ENCODE data around the gene GUK1. TPM values are rescaled to one million over a fixed set of nuclear protein-coding genes. Genes with fewer than 3 reads are reported as not detected.

Gene GUK1
- total and polyA plus RNA-seq, 2 experiments from 2014 or later = 87.5 to 121 TPM

DNA sequence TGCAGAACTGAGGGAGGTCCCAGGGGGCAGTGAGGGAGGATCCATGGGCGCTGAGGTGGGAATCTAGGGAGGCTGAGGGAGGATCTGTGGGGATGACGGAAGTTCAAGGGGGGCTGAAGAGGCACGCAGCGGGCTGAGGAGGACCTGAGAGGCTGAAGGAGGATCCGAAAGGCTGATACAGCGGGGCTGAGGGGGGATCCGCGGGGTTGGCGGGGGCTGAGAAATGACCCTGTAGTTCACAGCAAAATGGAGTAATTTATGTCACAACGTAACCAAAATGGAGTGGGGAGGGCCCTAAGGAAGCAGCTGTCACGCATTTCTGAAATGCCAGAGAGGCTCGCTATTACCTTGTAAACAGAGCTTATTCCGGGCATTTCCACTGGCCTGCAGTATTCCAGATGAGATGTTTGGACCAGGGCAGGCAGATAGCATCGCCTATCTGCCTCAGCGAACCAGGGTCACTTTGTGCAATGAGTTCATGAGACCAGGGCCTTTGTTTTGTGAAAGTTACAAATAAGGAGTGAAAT is 30.1 kb upstream of the GUK1 start:
- Histone ChIP-seq H3F3A (replicated peaks; ENCODE audit: low read depth) (no peaks in the 10 kb centered on the region), H3K27me3 (ENCODE audit: insufficient read depth) (peaks cover 10% of the 10 kb centered on the region; the same call in 1 of the 2 replicates), H3K4me3 (peak overlapping the region; percentile 97), H3K4me2 (peak overlapping the region; percentile 76), H3K9me2 (ENCODE audit: insufficient read depth) (0 out of 2 replicates have a peak, but pooled peaks cover 3% of the 10 kb centered on the region), H2AFZ (peak overlapping the region; percentile 95), H3K36me3 (ENCODE audit: insufficient read depth) (no peaks in the 10 kb centered on the region), H4K20me1 (replicated peaks; ENCODE audit: insufficient read depth) (no peaks in the 10 kb centered on the region; the same call in 1 of the 2 replicates), H3K27ac (ENCODE audit: low read depth) (no peak overlapping the region), H3K4me1 (ENCODE audit: insufficient read depth) (peaks cover 4% of the 10 kb centered on the region; the same call in 1 of the 2 replicates), H3K79me2 (replicated peaks; ENCODE audit: insufficient read depth) (peaks cover 8% of the 10 kb centered on the region)
- peak; percentile 60 for DNase-seq (ENCODE audit: low spot score)
- Mint-ChIP-seq H3K27ac (no peak overlapping the region), H3K36me3 (ENCODE audit: low read depth) (peaks cover 8% of the 10 kb centered on the region; the same call in 2 of the 3 replicates), H3K9me3 (peaks cover 2% of the 10 kb centered on the region; the same call in 2 of the 3 replicates), H3K4me1 (peaks cover 12% of the 10 kb centered on the region), H3K4me3 (peak overlapping the region; percentile 93), H3K27me3 (ENCODE audit: insufficient read depth, low read depth, poor library complexity) (peaks cover 17% of the 10 kb centered on the region)
- no peak for TF ChIP-seq REST (IDR thresholded peaks at IDR 0.05; ENCODE audit: unreplicated experiment)
- TF ChIP-seq EZH2phosphoT487 (IDR thresholded peaks at IDR 0.05; ENCODE audit: unreplicated experiment) = no peak
- no peak for TF ChIP-seq ZNF331 (CRISPR knock-in tag; IDR thresholded peaks at IDR 0.05; ENCODE audit: low read depth)
- TF ChIP-seq JUNB (IDR thresholded peaks at IDR 0.05; ENCODE audit: unreplicated experiment) = no peak
- TF ChIP-seq ETS1 (IDR thresholded peaks at IDR 0.05) = no peak
- no peak for TF ChIP-seq POLR2AphosphoS5 (IDR thresholded peaks at IDR 0.05; ENCODE audit: low read depth)
- TF ChIP-seq NANOG (IDR thresholded peaks at IDR 0.05; ENCODE audit: borderline replicate concordance) = no peak
- no peak for TF ChIP-seq ZNF114 (CRISPR knock-in tag; IDR thresholded peaks at IDR 0.05)
- TF ChIP-seq CTCF (conservative IDR thresholded peaks at IDR 0.05; ENCODE audit: low read depth in 2 of 2) = no peak
- ATAC-seq = peak; percentile 13

Data from GM23338 (cell line).